HG03571 (cell line): ENCODE results near the gene RAB33B.
"Not testable (repeated sequence)": the region's sequence is repeated elsewhere in the genome, so short reads cannot be mapped to it uniquely, and the experiment has no call there.

Experiments used
- ATAC-seq: cut with Tn5 transposase; IDR thresholded peaks from one replicate; pipeline ENCODE4 v1.9.1; 2021; ENCODE audit not compliant: unreplicated experiment

The RAB33B gene

DNA sequence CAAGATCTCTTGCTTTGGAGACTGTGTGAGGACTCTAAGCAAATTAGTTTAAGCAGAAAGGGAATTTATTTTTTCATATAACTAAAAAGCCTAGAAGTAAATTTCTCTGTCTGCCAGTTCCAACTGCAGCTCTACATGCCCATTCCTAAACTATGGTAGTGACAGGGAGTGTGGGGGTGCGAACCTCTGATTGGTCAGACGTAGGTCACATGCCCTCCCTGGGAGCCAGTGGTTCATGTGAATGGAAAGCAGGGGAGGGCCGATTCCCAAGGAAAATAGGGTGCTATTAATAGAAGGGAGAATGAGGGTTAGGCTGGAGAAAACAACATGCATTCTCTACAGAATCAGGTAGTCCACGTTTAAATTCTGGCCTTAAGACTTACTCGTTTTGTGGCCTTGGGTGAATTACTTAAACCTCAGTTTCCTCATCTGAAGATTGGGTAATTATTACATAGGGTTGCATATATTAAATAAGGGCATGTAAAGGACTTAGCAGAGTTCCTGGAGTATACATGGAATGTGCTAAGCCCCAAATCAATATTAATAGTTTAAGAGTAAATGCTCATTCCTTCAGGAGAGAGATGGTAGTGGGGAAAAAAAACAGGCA lies 7.2 kb downstream of the RAB33B start:
- no peak for ATAC-seq

DNA sequence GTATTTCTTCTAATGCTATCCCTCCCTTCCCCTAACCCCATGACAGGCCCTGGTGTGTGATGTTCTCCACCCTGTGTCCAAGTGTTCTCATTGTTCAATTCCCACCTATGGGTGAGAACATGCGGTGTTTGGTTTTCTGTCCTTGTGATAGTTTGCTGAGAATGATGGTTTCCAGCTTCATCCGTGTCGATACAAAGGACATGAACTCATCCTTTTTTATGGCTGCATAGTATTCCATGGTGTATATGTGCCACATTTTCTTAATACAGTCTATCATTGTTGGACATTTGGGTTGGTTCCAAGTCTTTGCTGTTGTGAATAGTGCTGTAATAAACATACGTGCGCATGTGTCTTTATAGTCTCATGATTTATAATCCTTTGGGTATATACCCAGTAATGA lies 10.6 kb downstream of the RAB33B start:
- not testable (repeated sequence) for ATAC-seq

DNA sequence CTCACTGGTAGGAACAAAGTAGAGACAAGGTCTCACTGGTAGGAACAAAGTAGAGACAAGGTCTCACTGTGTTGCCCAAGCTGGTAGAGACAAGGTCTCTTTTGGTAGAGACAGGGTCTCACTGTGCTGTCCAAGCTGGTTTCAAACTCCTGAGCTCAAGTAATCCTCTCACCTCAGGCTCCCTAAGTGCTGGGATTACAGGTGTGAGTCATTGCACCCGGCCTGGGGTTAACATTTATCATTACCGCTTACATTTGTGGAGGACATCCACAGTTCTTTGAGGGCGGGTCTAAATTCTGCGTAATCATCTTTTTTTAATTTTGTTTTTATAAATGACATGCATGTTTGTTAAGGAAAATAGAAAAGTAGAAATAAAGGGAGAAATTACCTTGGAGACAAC lies 12.0 kb downstream of the RAB33B start:
- no peak for ATAC-seq

DNA sequence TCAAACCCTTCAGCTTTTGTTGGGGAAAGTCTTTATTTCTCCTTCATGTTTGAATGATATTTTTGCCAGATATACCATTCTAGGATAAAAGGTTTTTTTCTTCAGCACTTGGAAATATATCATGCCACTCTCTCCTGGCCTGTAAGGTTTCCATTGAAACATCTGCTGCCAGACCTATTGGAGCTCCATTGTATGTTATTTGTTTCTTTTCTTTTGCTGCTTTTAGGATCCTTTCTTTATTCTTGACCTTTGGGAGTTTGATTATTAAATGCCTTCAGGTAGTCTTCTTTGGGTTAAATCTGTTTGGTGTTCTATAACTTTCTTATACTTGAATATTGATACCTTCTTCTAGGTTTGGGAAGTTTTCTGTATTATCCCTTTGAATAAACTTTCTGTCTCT lies 14.8 kb downstream of the RAB33B start:
- ATAC-seq: not testable (repeated sequence)

DNA sequence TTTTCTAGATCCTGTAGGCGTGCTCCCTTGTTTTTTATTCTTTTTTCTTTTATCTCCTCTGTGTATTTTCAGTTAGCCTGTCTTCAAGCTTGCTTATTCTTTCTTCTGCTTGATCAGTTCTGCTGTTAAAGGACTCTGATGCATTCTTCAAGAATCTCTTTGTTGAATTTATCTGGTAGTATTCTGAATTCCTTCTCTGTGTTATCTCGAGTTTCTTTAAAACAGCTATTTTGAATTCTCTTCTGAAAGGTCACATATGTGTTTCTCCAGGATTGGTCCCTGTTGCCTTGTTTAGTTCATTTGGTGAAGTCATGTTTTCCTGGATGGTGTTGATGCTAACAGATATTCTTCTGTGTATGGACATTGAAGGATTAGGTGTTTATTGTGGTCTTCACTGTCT lies 15.3 kb downstream of the RAB33B start:
- no peak for ATAC-seq

DNA sequence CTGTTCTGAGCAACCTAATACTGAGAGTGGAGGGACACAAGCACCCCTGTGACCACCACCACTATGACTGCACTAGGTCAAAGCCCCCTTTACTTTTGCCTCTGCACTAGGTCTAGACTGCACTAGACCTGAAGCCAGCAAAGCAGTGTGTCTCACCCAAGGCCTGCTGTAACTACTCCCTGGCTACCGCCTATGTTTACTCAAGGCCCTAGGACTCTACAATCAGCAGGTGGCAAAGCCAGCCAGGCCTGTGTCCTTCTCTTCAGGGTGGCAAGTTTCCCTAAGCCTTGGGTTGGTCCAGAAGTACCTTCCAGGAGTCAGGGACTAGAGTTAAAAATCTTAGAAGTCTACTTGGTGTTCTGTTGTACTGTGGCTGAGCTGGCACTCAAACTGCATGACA lies 15.9 kb downstream of the RAB33B start:
- ATAC-seq: no peak

DNA sequence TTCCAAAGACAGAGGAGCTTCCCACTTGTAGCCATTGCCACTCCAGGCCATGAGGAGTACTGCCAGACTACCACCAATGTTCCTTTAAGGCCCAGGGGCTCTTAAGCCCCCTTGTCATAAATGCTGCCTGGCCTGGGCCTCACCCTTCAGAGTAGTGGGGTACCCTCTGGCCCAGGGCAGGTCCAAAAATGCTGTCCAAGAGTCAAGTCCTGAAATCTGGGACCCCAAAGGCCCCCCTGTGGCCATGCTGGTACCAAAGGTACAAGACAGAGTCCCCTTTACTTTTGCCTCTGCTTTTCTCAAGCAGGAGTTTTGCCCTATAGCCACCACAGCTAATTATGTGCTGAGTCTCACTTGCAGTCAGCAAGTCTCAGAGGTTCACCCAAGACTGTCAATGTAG lies 16.4 kb downstream of the RAB33B start:
- no peak for ATAC-seq

DNA sequence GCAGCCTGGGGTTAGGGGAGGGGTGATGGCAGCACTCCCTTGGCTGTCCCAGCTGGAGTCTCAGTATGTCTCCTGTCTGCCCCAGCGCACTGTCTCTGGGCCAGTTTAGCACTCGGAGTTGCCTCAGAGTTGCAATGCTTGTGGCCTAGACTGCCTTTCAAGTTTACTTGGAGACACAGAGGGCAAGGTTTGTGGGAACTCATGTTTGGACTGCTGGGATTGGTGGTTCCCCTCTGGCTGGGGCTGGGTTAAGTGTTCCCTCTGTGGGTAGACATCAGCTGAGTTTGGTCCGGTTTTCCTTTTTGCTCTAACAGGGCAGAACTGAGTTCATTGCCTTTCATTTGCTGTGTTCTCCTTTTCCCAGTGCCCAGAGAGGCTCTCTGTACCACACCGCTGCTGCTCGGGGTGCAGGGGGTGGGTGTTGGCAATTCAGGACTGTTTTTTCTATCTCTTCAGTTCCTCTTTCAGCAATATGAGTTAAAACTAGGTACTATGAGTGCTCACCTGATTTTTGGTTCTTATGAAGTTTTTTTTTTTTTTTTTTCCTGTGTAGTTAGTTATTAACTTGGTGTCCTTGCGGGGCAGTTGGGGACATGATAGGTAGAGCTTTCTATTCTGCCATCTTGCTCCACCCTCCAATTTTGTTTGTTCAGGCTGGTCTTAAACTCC lies 17.2 kb downstream of the RAB33B start:
- ATAC-seq: no peak

DNA sequence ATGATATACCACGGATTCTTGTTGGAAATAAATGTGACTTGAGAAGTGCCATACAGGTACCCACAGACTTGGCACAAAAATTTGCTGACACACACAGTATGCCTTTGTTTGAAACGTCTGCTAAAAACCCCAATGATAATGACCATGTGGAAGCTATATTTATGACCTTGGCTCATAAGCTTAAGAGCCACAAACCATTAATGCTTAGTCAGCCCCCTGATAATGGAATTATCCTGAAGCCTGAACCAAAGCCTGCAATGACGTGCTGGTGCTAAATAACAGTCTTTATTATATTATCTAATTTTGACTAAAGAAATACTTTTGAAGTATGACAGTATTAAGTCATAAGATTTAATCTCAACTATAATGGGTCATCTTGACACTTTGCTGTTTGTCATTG lies 18.9 kb downstream of the RAB33B start:
- no peak for ATAC-seq

DNA sequence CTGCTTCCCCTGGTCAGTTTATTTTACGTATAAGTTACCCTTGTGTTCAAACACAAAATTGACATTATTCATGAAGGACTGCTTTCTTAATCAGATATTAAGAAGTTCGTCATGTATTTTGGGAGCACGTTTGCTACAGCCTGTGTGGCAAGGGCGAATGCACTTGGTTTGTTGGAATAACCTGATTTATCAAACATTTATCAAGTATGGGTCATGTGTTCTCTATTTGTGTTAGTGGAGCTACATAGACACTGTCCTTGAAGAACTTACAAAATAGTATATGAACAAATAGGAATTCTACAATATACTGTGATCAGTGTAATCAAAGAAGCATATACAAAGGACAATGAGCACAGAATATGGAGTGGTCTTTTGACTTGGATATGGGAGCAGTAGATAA lies 22.4 kb downstream of the RAB33B start:
- no peak for ATAC-seq

DNA sequence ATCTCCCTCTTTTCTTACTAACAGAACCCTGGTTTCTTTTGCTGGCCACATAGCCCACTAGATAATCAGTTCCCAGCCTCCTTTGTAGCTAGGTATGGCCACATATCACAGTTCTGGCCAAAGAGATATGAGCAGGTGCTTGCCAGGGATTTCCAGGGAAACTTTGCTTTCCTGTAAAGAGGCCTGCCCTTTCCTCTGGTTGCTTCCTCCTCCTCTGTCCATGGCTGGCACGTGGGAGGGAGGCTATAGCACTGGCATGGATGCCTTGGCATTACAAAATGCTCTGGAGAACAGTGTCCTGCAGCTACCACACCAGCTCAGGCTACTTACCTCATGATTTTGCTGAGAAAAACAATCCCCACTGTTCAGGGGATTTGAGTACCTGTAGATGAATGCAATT lies 27.5 kb downstream of the RAB33B start:
- ATAC-seq: no peak

DNA sequence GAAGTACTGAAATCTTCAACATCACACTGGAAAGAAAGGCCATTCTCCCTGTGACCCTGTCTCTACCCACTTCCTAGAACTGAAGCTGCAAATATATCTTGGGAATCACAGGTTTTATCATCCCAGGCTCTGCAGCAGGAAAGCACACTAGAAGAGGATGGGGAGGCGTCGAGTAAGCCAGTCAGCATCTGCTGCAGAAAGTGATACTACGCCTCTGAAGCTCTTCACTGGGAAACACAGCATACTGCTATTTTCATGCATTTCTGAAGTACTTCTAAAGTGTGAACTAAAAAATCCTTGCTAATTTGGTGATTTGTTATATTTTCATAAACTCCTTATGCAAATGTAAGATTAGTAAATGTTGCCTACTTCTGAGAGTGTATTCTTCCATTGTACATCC lies 29.1 kb downstream of the RAB33B start:
- ATAC-seq: no peak

DNA sequence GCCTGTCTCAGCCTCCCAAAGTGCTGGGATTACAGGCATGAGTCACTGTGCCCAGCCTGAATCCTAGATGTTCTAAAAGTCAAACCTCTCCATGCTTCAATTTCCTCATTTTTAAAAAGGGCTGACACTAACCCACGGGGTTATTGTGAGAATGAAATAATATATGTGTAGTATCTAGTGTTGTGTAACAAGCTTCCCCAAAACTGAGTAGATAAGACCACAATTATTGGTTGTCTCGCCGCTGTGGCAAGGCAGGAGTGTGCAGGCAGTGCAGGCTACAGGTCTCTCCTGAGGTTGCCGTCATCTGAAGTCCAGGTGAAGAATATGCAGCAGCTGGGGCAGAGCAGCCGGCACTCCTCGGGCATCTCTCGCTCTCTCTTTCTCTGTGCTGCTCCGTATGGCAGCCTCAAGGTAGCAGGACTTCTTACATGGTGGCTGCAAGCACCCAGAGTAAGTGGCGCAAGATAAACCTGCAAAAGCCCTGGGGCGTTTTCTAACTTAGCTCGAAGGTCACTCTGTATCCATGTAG lies 30.9 kb downstream of the RAB33B start:
- no peak for ATAC-seq

DNA sequence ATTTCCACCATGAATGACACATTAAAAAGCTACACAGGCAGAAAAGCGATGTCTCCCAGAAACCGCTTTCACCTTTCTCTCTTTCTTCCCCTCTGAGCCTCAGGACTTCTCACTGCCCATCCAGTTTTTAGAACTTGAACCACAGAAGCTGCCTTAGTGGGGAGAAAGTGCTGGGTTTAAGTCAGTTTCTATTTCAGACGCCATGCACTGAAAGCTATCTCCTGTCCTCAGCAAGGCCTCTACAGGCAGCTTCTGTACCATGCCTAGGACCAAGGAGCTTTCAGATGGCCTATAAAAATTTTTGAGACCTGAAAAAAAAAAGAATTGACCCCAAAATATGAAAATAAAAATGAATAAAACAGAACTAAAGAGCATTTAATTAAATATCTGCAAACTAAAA lies 34.5 kb downstream of the RAB33B start:
- no peak for ATAC-seq

DNA sequence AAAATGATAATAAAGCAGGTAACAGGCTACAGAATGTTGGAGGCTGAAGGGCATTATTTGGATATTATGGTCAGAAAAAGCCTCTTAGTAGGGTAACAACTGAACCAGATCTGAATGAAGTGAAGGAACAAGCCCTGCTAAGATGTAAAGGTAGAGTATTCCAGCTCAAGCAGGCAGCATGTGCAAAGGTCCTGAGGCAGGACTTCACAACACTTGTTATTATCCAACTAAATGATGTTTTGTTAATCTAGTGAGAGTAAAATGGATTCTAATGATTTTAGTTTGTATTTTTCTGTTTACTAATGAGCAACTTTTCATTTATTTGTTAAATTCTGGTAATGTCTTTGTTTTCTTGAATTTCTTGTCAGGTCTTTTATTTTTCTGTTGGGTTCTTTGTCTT lies 35.7 kb downstream of the RAB33B start:
- ATAC-seq: no peak

DNA sequence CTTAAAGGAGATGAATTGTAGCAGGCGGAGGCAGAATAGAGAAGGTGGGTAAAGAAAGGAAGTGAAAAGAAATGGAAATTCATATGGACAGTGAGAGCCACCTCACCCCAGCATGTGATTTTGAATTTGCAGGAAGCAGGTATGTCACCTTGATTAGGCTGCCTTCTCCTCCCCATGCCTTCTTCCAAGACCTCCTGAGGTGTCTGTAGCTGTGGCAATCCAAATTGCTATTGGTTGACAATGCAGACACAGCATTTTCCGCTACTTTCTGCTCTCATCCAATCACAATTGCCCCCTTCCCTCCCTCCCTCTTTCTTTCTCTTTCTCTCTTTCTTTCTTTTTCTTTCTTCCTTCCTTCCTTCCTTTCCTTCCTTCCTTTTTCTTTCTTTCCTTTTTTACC lies 38.5 kb downstream of the RAB33B start:
- ATAC-seq: no peak

DNA sequence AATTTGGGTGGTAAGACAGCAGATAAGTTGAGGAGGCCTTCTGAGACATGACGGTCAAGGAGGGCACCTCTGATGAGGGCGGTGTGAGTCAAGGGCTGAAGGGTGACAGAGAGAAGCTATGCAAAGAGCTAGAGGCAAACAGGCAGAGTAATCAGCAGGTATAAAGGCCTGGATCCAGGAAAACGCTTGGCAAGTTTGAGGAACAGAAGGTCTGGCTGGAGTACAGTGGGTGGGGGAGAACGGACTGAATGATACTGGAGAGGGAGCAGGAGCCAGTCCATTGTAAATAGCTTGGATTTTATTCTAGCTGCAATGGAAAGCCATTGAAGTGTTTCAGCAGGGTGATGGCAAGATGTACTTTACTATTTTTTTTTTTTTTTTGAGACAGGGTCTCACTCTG lies 39.3 kb downstream of the RAB33B start:
- no peak for ATAC-seq

DNA sequence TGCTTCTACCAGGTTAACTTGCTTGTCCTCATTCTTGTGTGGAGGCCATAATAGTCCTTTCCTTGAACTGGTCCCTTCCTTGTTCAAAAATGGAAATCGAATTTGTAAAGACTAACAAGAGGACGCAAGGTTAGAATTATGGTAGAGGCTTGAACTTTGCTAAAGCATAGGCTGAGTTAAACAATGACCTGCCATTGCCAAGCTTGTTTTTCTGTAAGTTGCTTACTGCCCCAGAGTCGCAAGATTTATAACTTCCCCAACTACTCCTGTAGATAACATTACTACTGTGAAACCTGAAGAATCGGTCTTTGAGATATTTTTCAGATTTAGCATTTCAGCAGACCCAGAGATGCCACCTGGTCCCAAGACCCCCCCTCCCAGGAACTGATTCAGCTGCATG lies 45.3 kb downstream of the RAB33B start:
- ATAC-seq: no peak

DNA sequence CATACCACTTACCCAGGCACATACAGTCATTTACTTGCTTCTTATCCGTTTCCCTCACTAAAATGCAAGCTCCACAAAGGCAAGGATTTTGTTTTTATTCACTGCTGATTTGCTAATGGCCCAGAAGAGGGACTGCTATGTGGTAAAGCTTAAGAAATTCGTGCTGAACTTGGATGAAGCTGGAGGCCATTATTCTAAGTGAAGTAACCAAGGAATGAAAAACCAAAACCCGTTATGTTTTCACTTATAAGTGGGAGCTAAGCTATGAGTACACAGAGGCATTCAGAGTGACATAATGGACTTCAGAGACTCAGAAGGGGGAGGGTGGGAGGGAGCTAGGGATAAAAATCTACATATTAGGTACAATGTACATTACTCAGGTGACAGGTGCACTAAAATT lies 47.2 kb downstream of the RAB33B start:
- no peak for ATAC-seq

DNA sequence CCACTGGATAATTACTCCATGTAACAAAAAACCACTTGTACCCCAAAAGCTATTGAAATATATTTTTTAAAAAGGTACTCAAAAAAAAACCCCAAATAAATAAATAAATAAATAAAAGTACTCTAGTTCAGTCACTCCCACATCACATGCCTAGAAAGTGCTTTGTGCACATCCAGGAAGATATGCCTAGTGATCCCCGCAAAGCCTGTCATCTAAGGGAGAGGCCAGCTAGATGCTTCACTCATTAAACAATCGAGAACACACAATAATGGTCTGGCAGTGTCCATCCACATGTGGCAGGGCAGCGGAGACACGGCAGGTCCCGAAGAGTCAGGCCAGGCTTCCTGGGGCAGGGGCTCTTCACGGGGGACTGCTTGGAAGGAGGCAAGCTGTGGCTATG lies 47.6 kb downstream of the RAB33B start:
- ATAC-seq: no peak

DNA sequence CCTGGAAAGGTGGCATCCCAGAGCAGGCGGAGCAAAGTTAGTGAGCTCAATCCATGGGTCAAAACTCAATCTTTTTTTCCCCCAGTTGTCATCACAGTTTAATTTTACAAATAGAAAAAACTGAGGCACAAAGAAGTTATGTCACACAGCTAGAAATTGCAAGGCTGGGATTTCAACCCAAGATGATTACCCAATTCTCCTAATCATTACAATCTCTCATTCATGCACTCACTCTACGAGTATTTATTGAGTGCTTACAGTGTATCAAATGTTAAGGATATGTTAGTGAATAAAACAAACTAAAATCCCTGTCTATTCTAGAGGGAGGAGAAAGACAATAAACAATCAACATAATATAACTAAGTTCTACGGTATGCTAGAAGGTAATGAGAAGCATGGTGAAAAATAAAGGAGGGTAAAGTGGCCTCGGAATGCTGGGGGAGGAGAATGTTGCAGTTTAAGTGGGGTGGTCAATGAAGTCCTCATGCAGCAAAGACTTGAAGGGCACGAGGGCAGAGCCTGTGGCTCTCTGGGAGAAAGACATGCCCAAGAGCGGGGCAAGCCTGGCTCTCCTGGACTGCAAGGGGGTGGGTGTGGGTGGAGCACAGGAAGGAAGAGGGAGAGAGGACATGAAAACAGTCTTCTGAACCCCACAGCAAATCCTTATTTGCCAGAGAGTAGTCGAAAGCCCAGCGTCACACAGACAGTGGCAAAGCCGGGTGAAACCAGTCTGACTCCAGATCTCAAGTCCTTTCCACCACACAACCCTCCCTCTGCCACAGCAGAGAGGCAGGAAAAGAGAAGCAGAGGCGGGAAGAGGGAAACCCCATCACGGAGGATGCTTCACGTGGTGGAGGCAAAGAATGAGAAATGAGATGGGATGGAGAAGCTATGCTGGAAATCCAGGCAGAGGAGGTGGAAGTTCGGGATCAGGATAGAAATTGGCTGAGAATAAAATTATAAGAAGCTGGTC lies 48.3 kb downstream of the RAB33B start:
- ATAC-seq: no peak
